GM10266 (cell line): Measurements from ENCODE around the gene RAD51B.

Source experiments
- DNase-seq: peaks from one replicate; pipeline ENCODE4 v3.0.0; 2012; ENCODE audit errors: extremely low spot score
- TF ChIP-seq, protein P1 (sequence below): IDR thresholded peaks from 2 replicates; pipeline ENCODE4 v1.5.1; 2012; ENCODE audit warnings: mild to moderate bottlenecking, low read depth; ENCODE audit not compliant: control insufficient read depth, insufficient read depth; ENCODE audit errors: missing control alignments

Gene RAD51B

GRCh38 chr14:68345738-68346137 is 526.2 kb downstream of the RAD51B start:
- no peak for DNase-seq
- TF ChIP-seq, protein P1, sequence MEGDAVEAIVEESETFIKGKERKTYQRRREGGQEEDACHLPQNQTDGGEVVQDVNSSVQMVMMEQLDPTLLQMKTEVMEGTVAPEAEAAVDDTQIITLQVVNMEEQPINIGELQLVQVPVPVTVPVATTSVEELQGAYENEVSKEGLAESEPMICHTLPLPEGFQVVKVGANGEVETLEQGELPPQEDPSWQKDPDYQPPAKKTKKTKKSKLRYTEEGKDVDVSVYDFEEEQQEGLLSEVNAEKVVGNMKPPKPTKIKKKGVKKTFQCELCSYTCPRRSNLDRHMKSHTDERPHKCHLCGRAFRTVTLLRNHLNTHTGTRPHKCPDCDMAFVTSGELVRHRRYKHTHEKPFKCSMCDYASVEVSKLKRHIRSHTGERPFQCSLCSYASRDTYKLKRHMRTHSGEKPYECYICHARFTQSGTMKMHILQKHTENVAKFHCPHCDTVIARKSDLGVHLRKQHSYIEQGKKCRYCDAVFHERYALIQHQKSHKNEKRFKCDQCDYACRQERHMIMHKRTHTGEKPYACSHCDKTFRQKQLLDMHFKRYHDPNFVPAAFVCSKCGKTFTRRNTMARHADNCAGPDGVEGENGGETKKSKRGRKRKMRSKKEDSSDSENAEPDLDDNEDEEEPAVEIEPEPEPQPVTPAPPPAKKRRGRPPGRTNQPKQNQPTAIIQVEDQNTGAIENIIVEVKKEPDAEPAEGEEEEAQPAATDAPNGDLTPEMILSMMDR, result no peak

DNA sequence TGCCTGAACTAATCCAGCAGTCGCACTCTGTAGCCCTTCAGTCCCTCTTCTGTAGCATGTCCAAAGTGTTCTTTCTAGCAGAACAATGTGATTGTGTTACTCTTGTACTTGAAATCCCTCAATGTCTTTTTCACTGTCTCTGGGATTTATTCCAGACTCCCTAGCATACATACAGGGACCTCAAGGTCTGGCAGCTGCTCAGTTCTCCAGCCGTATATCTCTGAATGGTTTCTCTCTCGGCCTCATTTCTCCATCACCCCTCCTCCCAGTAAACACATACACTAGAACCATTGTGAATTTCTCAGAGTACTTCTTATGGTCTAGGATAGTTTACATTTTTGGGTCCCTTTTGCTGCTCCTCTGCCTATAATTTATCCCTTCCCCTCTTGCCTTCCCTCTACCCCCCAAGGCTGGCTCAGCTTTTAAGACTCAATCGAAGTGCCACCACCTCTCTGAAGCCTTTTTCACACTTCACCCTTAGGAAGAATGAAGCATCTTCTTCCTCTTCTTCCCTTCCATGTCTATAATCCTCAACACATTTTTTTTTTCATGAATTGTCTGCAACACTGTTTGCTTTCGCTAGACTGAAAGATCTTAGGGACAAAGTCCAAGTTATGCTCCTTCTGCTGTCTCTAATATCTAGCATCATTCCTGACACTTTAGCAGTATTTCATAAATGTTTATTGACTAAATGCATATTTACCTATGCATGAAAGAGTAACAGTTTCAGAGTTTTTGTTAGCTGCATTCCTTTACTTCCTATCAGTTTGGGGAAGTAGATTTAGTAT is 527.2 kb downstream of the RAD51B start:
- TF ChIP-seq, protein P1, result no peak
- no peak for DNase-seq

GRCh38 chr14:68349900-68350629 is 530.5 kb downstream of the RAD51B start:
- DNase-seq, result no peak
- TF ChIP-seq, protein P1, result no peak

- no peak for DNase-seq
- TF ChIP-seq, protein P1, result no peak
Measured at GRCh38 chr14:68355415-68355814, 535.8 kb downstream of the RAD51B start.

DNA sequence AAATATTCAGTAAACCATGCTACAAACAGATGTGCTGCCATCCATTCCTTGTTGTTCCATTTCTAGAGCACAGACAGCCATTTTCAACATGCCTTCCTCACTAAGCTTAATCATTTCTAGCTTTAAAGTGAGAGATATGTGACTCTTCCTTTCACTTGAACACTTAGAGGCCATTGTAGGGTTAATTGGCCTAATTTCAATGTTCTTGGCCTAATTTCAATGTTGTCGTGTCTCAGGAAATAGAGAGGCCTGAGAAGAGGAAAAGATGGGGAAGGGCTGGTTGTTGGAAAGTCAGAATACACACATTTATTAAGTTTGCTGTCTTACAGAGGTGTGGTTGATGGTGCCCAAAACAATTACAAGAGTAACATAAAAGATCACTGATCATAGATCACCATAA is 538.2 kb downstream of the RAD51B start:
- no peak for DNase-seq
- TF ChIP-seq, protein P1, result no peak

- no peak for DNase-seq
- TF ChIP-seq, protein P1, result no peak
Measured at GRCh38 chr14:68358500-68358899, 538.9 kb downstream of the RAD51B start.
